B cell (primary cell): ENCODE results near the gene PARP12.

Experiments
- EZH2 ChIP-seq: IDR thresholded peaks from 2 replicates; pipeline ENCODE4 v1.6.1; 2012; ENCODE audit warnings: borderline replicate concordance, low read depth, mild to moderate bottlenecking, moderate library complexity, low read length; ENCODE audit not compliant: insufficient read depth, poor library complexity, severe bottlenecking
- TF ChIP-seq, protein P1 (sequence below): fragments of 200-600 bp; IDR thresholded peaks from one replicate; pipeline ENCODE4 v1.8.0; 2022; ENCODE audit warnings: antibody characterized with exemption, mild to moderate bottlenecking

DNA sequence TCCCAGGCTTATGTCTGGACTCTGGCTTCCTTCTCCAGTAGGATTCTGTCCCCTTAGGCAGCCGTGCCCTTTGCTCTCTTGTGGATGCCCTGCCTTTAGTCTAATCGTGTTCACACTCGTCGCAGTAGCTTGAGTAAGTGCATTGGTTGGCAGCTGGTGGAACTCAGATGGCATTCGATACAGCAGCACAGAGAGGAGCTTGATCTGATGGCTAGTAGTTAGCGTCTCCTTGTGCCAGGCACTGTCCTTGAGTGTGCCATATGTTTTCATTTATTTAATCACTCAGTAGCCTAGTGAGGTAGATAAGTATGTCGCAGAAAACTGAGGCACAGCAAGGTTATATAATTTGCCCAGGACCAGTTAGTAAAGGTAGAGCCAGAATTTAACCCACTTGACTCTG is 18.2 kb upstream of the PARP12 start:
- TF ChIP-seq, protein P1, sequence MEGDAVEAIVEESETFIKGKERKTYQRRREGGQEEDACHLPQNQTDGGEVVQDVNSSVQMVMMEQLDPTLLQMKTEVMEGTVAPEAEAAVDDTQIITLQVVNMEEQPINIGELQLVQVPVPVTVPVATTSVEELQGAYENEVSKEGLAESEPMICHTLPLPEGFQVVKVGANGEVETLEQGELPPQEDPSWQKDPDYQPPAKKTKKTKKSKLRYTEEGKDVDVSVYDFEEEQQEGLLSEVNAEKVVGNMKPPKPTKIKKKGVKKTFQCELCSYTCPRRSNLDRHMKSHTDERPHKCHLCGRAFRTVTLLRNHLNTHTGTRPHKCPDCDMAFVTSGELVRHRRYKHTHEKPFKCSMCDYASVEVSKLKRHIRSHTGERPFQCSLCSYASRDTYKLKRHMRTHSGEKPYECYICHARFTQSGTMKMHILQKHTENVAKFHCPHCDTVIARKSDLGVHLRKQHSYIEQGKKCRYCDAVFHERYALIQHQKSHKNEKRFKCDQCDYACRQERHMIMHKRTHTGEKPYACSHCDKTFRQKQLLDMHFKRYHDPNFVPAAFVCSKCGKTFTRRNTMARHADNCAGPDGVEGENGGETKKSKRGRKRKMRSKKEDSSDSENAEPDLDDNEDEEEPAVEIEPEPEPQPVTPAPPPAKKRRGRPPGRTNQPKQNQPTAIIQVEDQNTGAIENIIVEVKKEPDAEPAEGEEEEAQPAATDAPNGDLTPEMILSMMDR: no peak
- no peak for TF ChIP-seq EZH2
